Measurements from ENCODE around the gene RSPRY1.

GRCh38 chr16:57224651-57225335, 38.7 kb downstream of the RSPRY1 start:
- TF ChIP-seq POLR2A (IDR thresholded peaks at IDR 0.05) (no peak), CTCF (IDR thresholded peaks at IDR 0.05) (no peak)

Measured in tibial nerve (tissue), 3 donors.